H1 (cell line): ENCODE data around the gene RPL41. TPM values are rescaled to one million over a fixed set of nuclear protein-coding genes. Genes with fewer than 3 reads are reported as not detected.

ENCODE experiments used
- CTCF ChIA-PET: fragments of 300-600 bp; sonication (Branson Sonifier 250); formaldehyde crosslinking; loops from one replicate; lab custom pipeline; 2021; ENCODE audit not compliant: partially characterized antibody; lab: Charles Lee
- POLR2A ChIA-PET: fragments of 300-600 bp; sonication (Branson Sonifier 250); formaldehyde crosslinking; loops from one replicate; lab custom pipeline; 2021; ENCODE audit warnings: inconsistent platforms; ENCODE audit not compliant: partially characterized antibody; lab: Charles Lee
- DNase-seq, 2 experiments: peaks; one replicate each; pipeline versions ENCODE4 v3.0.0 to v3.0.0-alpha.2; 2010 to 2022; ENCODE audit warnings: low spot score in 2 of 2, low read depth in 1 of 2, mixed read lengths in 1 of 2
- FAIRE-seq: peaks from 2 replicates; lab custom pipeline; 2011; peaks lifted over from hg19 to GRCh38; lab: Jason Lieb, UNC
- H2AFZ ChIP-seq: 2 replicates; pipeline ENCODE4 v1.8.1; 2012; ENCODE audit warnings: low read length, inconsistent platforms
- H2AK5ac ChIP-seq: 2 replicates; pipeline ENCODE4 v1.6.1; 2013; ENCODE audit warnings: low read depth, low read length
- H2BK120ac ChIP-seq: replicated peaks from 2 replicates; pipeline ENCODE3; 2013; ENCODE audit warnings: low read depth, low read length, inconsistent platforms
- H2BK12ac ChIP-seq: 2 replicates; pipeline ENCODE4 v1.6.1; 2013; ENCODE audit warnings: low read depth, low read length
- H2BK15ac ChIP-seq: 2 replicates; pipeline ENCODE4 v1.6.1; 2013; ENCODE audit warnings: low read length
- H2BK20ac ChIP-seq: 2 replicates; pipeline ENCODE4 v1.6.1; 2013; ENCODE audit warnings: low read length
- H2BK5ac ChIP-seq: 2 replicates; pipeline ENCODE4 v1.6.1; 2013; ENCODE audit warnings: low read depth, low read length
- H3K14ac ChIP-seq: 2 replicates; pipeline ENCODE4 v1.6.1; 2013; ENCODE audit warnings: inconsistent platforms; ENCODE audit not compliant: insufficient read length
- H3K18ac ChIP-seq: 2 replicates; pipeline ENCODE4 v1.6.1; 2013; ENCODE audit warnings: low read length; ENCODE audit errors: extremely low read depth
- H3K23ac ChIP-seq: 2 replicates; pipeline ENCODE4 v1.6.1; 2013; ENCODE audit warnings: inconsistent platforms; ENCODE audit not compliant: insufficient read length
- H3K23me2 ChIP-seq: 2 replicates; pipeline ENCODE4 v1.6.1; 2013; ENCODE audit warnings: low read depth, low read length
- H3K27ac ChIP-seq: 2 replicates; pipeline ENCODE4 v1.6.1; 2011; ENCODE audit warnings: low read depth, low read length, inconsistent platforms
- H3K27me3 ChIP-seq, 4 experiments: replicated peaks in 1 of 4; 1 replicate in 1 of 4; 2 replicates in 3 of 4; pipeline versions ENCODE4 v1.6.1 to v1.8.1; 2011 to 2013; ENCODE audit warnings: low read length in 3 of 4, mild to moderate bottlenecking in 3 of 4, inconsistent platforms in 2 of 4, mixed read lengths in 2 of 4, moderate library complexity in 1 of 4; ENCODE audit not compliant: control insufficient read depth in 3 of 4, insufficient read depth in 3 of 4; ENCODE audit errors: extremely low read depth in 1 of 4
- H3K36me3 ChIP-seq, 4 experiments: 2 replicates each; pipeline versions ENCODE4 v1.6.1 to v1.8.1; 2011 to 2013; ENCODE audit warnings: mild to moderate bottlenecking in 4 of 4, low read length in 3 of 4, moderate library complexity in 2 of 4, control low read depth in 1 of 4, inconsistent platforms in 1 of 4; ENCODE audit not compliant: insufficient read depth in 4 of 4, control insufficient read depth in 2 of 4
- H3K4ac ChIP-seq: replicated peaks from 2 replicates; pipeline ENCODE3; 2013; ENCODE audit warnings: low read length, low read depth, mixed read lengths, inconsistent platforms; ENCODE audit not compliant: insufficient read length
- H3K4me1 ChIP-seq, 4 experiments: replicated peaks in 1 of 4; 1 replicate in 1 of 4; 2 replicates in 3 of 4; pipeline versions ENCODE4 v1.6.1 to v1.8.1; 2011 to 2013; ENCODE audit warnings: low read length in 3 of 4, inconsistent platforms in 2 of 4, mixed read lengths in 1 of 4; ENCODE audit not compliant: insufficient read depth in 4 of 4, control insufficient read depth in 3 of 4
- H3K4me2 ChIP-seq, 2 experiments: 2 replicates each; pipeline versions ENCODE4 v1.6.1 to v1.8.1; 2011 to 2013; ENCODE audit warnings: low read depth in 2 of 2, low read length in 2 of 2, control low read depth in 1 of 2, inconsistent platforms in 1 of 2, mild to moderate bottlenecking in 1 of 2; ENCODE audit not compliant: insufficient read depth in 1 of 2
- H3K4me3 ChIP-seq, 4 experiments: fragments of 200-600, 300-600 bp in 1 of 4; sonication (generic), shearing (Covaris generic), sonication (Bioruptor Twin) in 1 of 4; 2 replicates each; pipeline versions ENCODE4 v1.5.1 to v1.8.1; 2011 to 2016; ENCODE audit warnings: low read length in 4 of 4, low read depth in 3 of 4, control low read depth in 2 of 4, inconsistent platforms in 2 of 4, mild to moderate bottlenecking in 2 of 4, mixed read lengths in 1 of 4, moderate library complexity in 1 of 4; ENCODE audit not compliant: insufficient read depth in 2 of 4; ENCODE audit errors: extremely low read depth in 1 of 4
- H3K56ac ChIP-seq: replicated peaks from 2 replicates; pipeline ENCODE3; 2013; ENCODE audit warnings: low read depth, mild to moderate bottlenecking, mixed read lengths, low read length, inconsistent platforms; ENCODE audit not compliant: insufficient read length
- H3K79me1 ChIP-seq: 2 replicates; pipeline ENCODE4 v1.6.1; 2013; ENCODE audit warnings: low read depth, low read length, control low read depth
- H3K79me2 ChIP-seq, 2 experiments: 2 replicates each; pipeline versions ENCODE4 v1.6.1 to v1.8.1; 2012 to 2013; ENCODE audit warnings: low read length in 2 of 2, mild to moderate bottlenecking in 2 of 2, inconsistent platforms in 1 of 2; ENCODE audit not compliant: insufficient read depth in 2 of 2, control insufficient read depth in 1 of 2
- H3K9ac ChIP-seq, 4 experiments: replicated peaks in 1 of 4; 1 replicate in 1 of 4; 2 replicates in 3 of 4; pipeline versions ENCODE4 v1.6.1 to v1.8.1; 2011 to 2013; ENCODE audit warnings: low read depth in 3 of 4, low read length in 3 of 4, control low read depth in 2 of 4, mild to moderate bottlenecking in 2 of 4, moderate library complexity in 2 of 4, inconsistent platforms in 1 of 4; ENCODE audit errors: extremely low read depth in 1 of 4
- H3K9me3 ChIP-seq, 2 experiments: 2 replicates each; pipeline versions ENCODE4 v1.6.1 to v1.8.1; 2012 to 2013; ENCODE audit warnings: mild to moderate bottlenecking in 2 of 2, moderate library complexity in 2 of 2, control low read depth in 1 of 2, inconsistent platforms in 1 of 2, low read depth in 1 of 2, low read length in 1 of 2, mixed read lengths in 1 of 2; ENCODE audit not compliant: insufficient read depth in 2 of 2
- H4K20me1 ChIP-seq, 2 experiments: replicated peaks in 1 of 2; 2 replicates each; pipeline versions ENCODE3 to v1.8.1; 2011 to 2013; ENCODE audit warnings: inconsistent platforms in 2 of 2, low read length in 2 of 2, mild to moderate bottlenecking in 1 of 2; ENCODE audit not compliant: insufficient read depth in 2 of 2, control insufficient read depth in 1 of 2
- H4K5ac ChIP-seq: 2 replicates; pipeline ENCODE4 v1.6.1; 2013; ENCODE audit warnings: low read length, low read depth, mixed read lengths, inconsistent platforms; ENCODE audit not compliant: insufficient read length
- H4K8ac ChIP-seq: 2 replicates; pipeline ENCODE4 v1.8.0; 2013; ENCODE audit warnings: mild to moderate bottlenecking, moderate library complexity, low read length, inconsistent platforms; ENCODE audit not compliant: insufficient read depth; ENCODE audit errors: extremely low read depth
- H4K91ac ChIP-seq: replicated peaks from 2 replicates; pipeline ENCODE3; 2013; ENCODE audit warnings: low read length, mixed read lengths, inconsistent platforms; ENCODE audit not compliant: insufficient read length
- CREB1 ChIP-seq: IDR thresholded peaks from 2 replicates; pipeline ENCODE4 v1.6.1; 2012; ENCODE audit warnings: inconsistent platforms
- EP300 ChIP-seq, 2 experiments: IDR thresholded peaks; 1 replicate in 1 of 2; 2 replicates in 1 of 2; pipeline ENCODE4 v1.6.1; 2011 to 2012; ENCODE audit warnings: low read depth in 2 of 2, low read length in 2 of 2, mild to moderate bottlenecking in 2 of 2, borderline replicate concordance in 1 of 2, inconsistent platforms in 1 of 2, moderate library complexity in 1 of 2
- NANOG ChIP-seq: IDR thresholded peaks from 2 replicates; pipeline ENCODE4 v1.6.1; 2011; ENCODE audit warnings: low read length, low read depth, mild to moderate bottlenecking, inconsistent platforms; ENCODE audit not compliant: insufficient read depth, poor library complexity, severe bottlenecking
- SP4 ChIP-seq: IDR thresholded peaks from 2 replicates; pipeline ENCODE4 v1.6.1; 2012; ENCODE audit warnings: low read length, inconsistent platforms
- TAF7 ChIP-seq: optimal IDR thresholded peaks from 2 replicates; pipeline ENCODE3; 2011; ENCODE audit warnings: low read depth, mild to moderate bottlenecking, inconsistent platforms, low read length, moderate library complexity, borderline replicate concordance
- WGBS, 2 experiments: shearing (Covaris generic) in 1 of 2; methylation state at CpG; one replicate each; pipeline versions ENCODE4 v1.1.6 to v1.1.7; 2013 to 2015; ENCODE audit warnings: low lambda C conversion rate in 2 of 2, mixed read lengths in 2 of 2, inconsistent platforms in 1 of 2, low coverage in 1 of 2, missing lambda C conversion rate in 1 of 2; ENCODE audit not compliant: insufficient replicate concordance in 2 of 2, insufficient coverage in 1 of 2, insufficient read length in 1 of 2; ENCODE audit errors: extremely low coverage in 1 of 2, missing lambda C conversion rate in 1 of 2; 5-methylcytosine and 5-hydroxymethylcytosine counted together
- polyA plus RNA-seq, 7 experiments: library from polyadenylated mRNA; depleted of rRNA in 3 of 7; stranded (reverse) in 5 of 7; unstranded in 2 of 7; fragments of >200 nt in 5 of 7; fragments of 200-250 nt in 2 of 7; gene quantifications; 1 replicate in 5 of 7; 2 replicates in 1 of 7; 4 replicates in 1 of 7; pipeline versions ENCODE4 v1.2.1 to v1.2.3, GENCODE V29; 2011 to 2013; ENCODE audit warnings: missing spikeins in 2 of 7, mixed read lengths in 2 of 7
- total RNA-seq: library from RNA; stranded (reverse); fragmentation: NEBNext Ultra II Directional; extraction: Animal tissue kit (Norgen Biotek cat#: 25700); gene quantifications from 2 replicates; pipeline ENCODE4 v1.2.1, GENCODE V29; 2021

The RPL41 gene
- total and polyA plus RNA-seq, 2 of the 8 experiments (the other 6 are each of a cell fraction or from before 2014, with no cell fraction given): 4,440 to 16,488 TPM

- DNase-seq (no peak), FAIRE-seq (no peak)
- Histone ChIP-seq H2BK20ac (no peak overlapping the region), H3K79me2 (peaks cover 0 to 27% of the 10 kb centered on the region in 2 experiments; a peak in 2 of 4 replicates), H3K4me2 (peak overlapping the region in 1 of 2 experiments; percentile 62; a peak in 3 of 4 replicates), H2BK5ac (no peak overlapping the region; the same call in 1 of the 2 replicates), H3K14ac (no peak overlapping the region), H3K9ac (no peak overlapping the region), H2BK15ac (no peak overlapping the region), H2AFZ (no peak overlapping the region), H2AK5ac (no peak overlapping the region; the same call in 1 of the 2 replicates), H3K27me3 (no peaks in the 10 kb centered on the region), H3K23me2 (peaks cover 7% of the 10 kb centered on the region; the same call in 1 of the 2 replicates), H3K36me3 (peaks cover 10 to 21% (median 16%) of the 10 kb centered on the region in 4 experiments; a peak in 7 of 8 replicates), H3K4me3 (no peak overlapping the region), H2BK120ac (no peak overlapping the region), H3K79me1 (peaks cover 7% of the 10 kb centered on the region; the same call in 1 of the 2 replicates), H3K56ac (no peak overlapping the region), H3K9me3 (no peaks in the 10 kb centered on the region), H3K4me1 (peaks cover 3 to 17% (median 11%) of the 10 kb centered on the region in 4 experiments), H3K27ac (no peak overlapping the region), H2BK12ac (no peak overlapping the region), H4K91ac (no peak overlapping the region), H3K4ac (no peak overlapping the region), H4K8ac (no peak overlapping the region), H3K18ac (no peak overlapping the region), H4K20me1 (peaks cover 2 to 10% of the 10 kb centered on the region in 2 experiments), H3K23ac (no peak overlapping the region), H4K5ac (no peak overlapping the region)
- CTCF ChIA-PET: interaction anchor here (1.0 to 5.1 kb wide), 8 partner anchors 8 to 346 kb away, joined by 3 to 38 read pairs (median 4); partner anchors contain the start of gene PA2G4
- TF ChIP-seq TAF7: no peak
- TF ChIP-seq EP300 (IDR thresholded peaks at IDR 0.05; ENCODE audit: borderline replicate concordance in 1 of 2, low read depth in 2 of 2, low read length in 2 of 2): no peak
- no peak for TF ChIP-seq CREB1
- no peak for TF ChIP-seq NANOG
- TF ChIP-seq SP4: no peak
- WGBS, 2 experiments: 84% methylated on average over 2 of the region's 2 CpGs; no CpG with 5 or more reads in 1 of the 2 experiments
- POLR2A ChIA-PET: interaction anchor here (0.6 to 8.9 kb wide), 9 partner anchors 9 to 1053 kb away, joined by 3 to 112 read pairs (median 4); partner anchors contain the start of genes PA2G4, RPL41 and ZC3H10
Observed at GRCh38 chr12:56082382-56082781, 34.1 kb upstream of the RPL41 start.
